Measurements from ENCODE around the gene ATF7.
A peak's percentile ranks its signal among the peaks of the same experiment; 100 is the strongest.

Gene ATF7

GRCh38 chr12:53516758-53517455, 109.3 kb downstream of the ATF7 start:
- no peak for DNase-seq

- no peak for DNase-seq
Measured at GRCh38 chr12:53515291-53515680, 110.9 kb downstream of the ATF7 start.

DNA sequence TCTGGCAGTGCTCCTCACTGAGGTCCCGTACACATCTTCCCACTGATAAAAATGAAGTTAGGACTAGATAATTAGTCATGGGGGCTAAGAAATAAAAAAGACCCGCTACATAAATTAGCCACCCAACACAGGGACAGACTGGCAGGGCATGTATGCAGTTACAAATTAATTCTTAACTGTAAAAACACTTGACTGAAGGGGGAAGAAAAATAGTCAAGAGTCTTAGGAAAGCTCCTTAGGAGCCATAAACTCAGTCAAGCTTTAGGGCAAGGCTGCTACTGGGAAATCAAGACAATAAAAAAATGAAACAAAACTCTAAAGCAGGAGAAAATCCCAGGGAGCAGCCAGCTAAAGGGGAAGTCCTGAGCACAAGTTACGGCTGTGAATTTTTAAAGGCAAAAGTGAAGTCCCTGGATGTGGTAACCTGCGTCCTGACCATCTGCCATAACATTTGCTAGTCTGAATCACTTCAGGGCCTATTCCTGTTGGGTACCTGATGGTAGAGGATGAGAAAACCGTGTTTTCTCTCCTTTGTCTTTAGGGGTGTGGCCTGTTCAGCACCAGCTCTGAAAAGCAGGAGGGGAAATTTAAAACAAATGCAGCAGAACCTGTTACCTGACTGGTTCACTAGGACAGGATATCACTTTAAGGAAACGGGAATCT, 111.4 kb downstream of the ATF7 start:
- DNase-seq: no peak

DNA sequence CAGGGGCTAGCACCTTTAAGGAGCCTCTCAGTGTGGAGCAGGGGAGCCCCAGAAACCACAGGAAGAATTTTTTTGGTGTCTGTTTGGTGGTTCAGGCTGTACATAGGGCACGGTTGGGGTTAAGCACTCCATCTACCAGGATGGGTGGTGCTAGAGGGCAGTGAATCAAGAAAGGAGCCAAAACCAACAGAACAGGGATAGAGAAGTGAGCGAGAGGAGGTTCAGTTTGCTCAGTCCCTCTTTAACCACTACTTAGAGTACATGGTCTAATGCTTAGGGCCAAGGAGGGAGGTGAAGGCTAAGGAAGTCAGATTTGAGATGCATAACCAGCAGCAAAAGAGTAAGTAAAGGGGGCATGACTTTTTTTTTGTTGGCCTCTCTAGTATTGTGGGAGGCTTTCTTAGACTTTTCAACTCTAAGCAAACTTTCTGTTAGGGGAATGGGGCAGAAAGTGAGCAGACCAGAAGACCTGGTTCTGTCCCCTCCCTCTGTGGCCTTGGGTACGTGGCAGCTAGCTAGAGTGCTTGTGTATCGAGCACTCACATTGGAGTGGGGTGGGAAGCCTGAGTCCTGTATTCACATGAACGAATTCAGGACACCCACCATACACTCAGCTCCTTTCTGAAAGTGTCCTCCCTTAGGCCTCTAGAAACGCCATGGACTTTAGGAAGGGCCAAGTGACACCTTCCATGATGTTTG, 112.3 kb downstream of the ATF7 start:
- no peak for DNase-seq

DNA sequence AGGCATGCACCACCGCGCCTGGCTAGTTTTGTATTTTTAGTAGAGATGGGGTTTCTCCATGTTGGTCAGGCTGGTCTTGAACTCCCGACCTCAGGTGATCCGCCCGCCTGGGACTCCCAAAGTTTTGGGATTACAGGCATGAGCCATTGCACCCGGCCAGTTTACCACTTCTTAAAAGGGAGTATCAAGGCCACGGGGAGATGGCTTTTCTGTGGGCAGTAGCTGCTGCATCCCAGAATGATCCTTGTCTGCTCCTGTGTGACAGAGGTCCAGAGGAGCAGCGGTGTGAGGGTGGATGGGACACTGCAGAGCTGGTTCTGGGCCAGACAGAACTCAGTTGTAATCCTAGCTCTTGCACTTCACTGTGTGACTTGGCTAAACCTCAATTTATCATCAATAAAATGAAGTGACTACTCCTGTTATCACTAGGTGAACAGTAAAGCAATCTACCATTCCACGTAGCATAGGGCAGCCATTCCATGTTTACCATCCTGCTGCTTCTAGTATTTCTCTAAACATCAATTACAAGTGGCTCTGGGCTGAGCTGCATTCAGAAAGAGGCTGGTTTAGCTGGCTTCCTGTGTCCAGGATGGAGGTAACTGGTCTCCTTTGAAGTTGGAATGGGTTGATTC, 115.9 kb downstream of the ATF7 start:
- DNase-seq: no peak

- DNase-seq: peak; percentile 70
Measured at GRCh38 chr12:53508534-53509170, 117.5 kb downstream of the ATF7 start.

GRCh38 chr12:53507603-53507885, 118.6 kb downstream of the ATF7 start:
- no peak for DNase-seq

DNA sequence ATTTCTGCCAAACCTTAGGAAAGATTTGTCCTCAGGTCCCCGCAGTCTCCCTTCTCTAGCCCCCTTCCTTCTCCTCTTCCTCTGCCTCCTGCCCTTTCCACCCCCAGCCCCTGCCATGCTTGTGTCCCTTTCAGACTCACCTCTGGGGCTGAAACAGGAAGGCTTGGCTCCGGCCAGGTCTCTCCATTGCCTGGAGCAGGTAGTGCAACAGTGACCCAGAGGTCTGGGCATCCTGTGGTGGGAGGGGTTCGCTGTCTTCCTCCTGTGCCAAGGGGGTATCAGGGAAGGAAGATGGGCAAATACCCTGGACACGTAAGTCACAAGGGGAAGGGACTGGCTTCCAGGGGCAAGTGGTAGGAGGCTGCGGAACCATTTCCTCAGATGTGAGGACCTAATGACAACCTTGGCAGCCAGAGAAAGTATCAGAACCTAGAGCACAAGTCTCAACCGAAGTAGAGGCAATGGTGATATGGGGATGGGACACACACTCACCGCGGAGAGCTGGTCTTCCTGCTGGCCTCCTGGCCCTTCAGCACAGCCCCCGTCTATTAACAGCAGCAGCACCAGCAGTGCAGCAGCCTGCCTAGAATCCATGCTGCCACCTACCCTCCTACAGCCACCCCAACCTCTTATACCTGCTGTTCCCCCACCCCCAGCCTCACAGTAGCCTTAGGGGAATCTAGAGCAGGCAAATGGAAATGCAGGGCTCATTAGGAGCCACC, 119.1 kb downstream of the ATF7 start, which contains the start of gene NPFF:
Gene NPFF (minus strand): TSS at position 604 of the 722 bp plus-strand sequence. CDS start 10 bp downstream, at position 594.
- no peak for DNase-seq

DNA sequence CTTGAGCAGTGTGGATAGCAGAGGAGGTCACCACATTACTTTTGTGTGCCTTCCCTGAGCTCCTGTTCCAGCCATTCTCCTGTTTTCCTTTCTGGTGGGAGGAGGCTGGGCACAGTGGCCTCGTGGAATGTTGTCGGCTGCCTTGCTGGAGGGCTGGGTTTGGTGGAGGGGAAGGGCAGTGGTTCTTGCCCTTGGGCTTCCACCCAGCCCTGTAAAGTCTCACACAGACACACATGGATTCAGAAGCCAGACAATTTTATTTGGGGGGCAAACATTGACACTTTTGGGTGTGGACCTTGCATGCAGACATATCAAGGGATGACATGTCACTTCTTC, 119.8 kb downstream of the ATF7 start:
- DNase-seq: no peak

DNA sequence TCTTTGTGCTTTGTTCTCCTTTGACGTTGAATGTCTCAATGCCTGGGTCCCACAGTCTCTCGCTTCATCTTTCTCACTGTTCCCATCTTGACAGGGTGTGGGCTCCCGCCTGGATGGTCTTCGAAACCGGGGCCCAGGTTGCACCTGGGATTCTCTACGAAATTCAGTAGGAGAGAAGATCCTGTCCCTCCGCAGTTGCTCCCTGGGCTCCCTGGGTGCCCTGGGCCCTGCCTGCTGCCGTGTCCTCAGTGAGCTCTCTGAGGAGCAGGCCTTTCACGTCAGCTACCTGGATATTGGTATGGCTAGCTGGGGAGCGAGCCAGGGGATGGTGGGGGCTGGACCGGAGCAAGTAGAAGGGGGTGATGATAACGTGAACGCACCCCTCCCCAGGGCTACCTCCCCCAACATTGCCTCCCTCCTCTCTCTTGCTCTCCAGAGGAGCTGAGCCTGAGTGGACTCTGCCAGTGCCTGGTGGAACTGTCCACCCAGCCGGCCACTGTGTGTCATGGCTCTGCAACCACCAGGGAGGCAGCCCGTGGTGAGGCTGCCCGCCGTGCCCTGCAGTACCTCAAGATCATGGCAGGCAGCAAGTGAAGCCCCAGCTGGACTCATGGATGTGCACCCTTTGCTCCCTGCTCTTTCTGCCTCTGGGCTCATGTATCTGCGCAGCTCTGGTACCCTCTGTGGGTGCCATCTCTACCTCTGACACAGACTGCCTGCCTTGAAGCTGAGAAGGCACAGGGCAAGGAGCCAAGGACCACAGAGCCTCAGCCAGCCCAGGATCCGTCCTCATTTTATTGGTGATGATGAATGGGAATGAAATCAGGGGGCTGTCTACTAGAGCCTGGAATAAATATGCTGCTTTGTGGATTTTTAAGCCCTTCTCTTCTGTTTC, 120.4 kb downstream of the ATF7 start:
- DNase-seq: no peak

DNA sequence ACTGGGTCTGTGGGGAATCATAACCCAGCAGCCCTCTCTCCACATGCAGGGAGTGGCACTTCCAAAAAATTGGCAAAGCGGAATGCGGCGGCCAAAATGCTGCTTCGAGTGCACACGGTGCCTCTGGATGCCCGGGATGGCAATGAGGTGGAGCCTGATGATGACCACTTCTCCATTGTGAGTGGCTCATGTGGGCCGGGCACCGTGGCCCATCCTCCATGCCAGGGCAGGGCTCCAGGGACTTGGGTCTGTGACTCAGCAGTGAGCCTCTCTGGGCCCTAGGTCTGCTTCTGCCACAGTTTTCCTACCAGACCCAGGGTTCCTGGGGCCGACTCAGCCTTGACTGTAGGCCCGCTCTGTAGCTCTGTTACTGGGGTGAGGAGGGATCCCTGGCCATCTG, 121.1 kb downstream of the ATF7 start:
- no peak for DNase-seq

- DNase-seq: no peak
Measured at GRCh38 chr12:53504004-53504920, 121.9 kb downstream of the ATF7 start.

- DNase-seq: no peak
Measured at GRCh38 chr12:53502983-53503728, 123.0 kb downstream of the ATF7 start.

GRCh38 chr12:53502331-53502730, 123.9 kb downstream of the ATF7 start:
- DNase-seq: no peak

GRCh38 chr12:53501615-53502181, 124.5 kb downstream of the ATF7 start:
- DNase-seq: no peak

DNA sequence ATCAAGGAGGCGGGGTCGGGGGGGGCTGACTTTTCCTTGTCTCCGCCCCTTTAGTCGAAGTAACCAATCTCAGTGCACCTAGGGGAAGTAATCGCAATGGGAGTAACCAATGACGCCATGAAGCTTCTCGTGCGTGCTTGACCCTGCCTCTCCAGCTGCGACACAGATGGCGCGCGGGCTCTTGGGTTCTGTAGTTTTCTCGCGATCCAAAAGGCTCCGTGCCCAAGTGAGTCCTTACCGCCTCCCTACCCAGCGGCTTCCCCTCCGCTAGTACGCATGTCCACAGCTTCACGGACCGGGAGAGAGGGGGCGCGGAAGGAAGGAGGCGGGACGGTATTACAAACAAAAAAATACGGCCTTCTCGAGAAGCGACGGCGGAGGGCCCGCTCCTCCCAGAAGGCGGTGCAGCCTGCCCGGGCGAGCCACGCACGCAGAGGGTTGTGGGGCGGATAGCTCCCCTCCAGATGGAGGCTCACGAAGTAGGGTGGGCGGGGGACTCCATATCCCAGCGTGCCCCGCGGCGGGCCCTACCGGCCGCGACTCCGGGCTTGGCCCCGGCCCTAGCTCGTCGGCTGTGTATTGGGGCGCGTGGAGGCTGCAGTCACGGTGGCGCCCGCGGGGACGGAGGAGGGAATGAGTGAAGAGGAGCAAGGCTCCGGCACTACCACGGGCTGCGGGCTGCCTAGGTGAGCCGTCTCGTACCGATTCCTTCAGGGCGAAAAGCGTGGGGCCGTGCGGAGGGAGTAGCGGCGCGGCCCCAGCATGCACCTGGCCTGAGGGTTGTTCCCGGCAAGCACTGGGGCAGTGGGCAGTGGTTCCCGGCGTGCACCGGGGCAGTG, 125.2 kb downstream of the ATF7 start, which contains the start of gene TARBP2:
Gene TARBP2 (plus strand): TSS at position 508 of the 839 bp plus-strand sequence. CDS start 126 bp downstream, at position 634.
- peak; percentile 94 for DNase-seq

DNA sequence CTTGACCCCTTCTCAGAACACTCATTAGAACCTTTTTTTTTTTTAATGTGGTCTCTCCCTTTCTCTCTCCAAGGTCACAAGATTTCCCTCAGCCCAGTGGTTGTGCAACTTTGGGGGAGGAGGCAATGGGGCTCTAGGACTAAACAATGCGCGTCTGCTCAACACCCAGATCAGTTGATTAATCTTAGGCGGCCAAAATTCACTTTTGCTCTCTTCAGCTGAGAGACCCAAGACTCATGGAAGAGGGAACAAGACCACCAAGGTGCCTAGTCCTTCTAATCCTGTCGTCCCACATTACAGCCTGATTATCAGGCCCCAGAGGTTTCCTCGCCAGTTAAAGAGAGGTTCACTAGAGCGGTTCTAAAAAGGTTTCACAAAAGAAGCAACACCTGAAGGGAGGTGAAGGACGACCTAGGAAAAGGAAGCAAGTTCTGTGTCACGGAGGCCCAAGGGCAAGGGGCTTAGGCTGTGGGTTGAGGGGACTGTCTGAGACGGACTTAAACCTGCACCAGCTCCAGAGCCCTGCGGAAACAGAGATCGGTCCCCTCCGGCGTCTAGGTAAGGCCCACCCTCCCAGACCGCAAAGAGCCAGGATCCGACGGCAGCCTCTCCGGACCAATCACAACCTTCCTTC, 125.9 kb downstream of the ATF7 start:
- DNase-seq: no peak

Data from activated effector memory CD4-positive, alpha-beta T cell treated with Interleukin-2 at 50 U/mL for 16 hours (primary cell).